Mesendoderm (in vitro differentiated cells): ENCODE results near the gene CTU1.
A peak's percentile ranks its signal among the peaks of the same experiment; 100 is the strongest.
"Not testable (repeated sequence)": the region's sequence is repeated elsewhere in the genome, so short reads cannot be mapped to it uniquely, and the experiment has no call there.

Source experiments
- DNase-seq: peaks from one replicate; pipeline ENCODE4 v3.0.0; 2013
- H2AK5ac ChIP-seq: 2 replicates; pipeline ENCODE4 v1.6.1; 2013; ENCODE audit warnings: low read length, inconsistent platforms
- H2BK120ac ChIP-seq: 2 replicates; pipeline ENCODE4 v1.6.1; 2013; ENCODE audit warnings: low read depth, mild to moderate bottlenecking, low read length, moderate library complexity, mixed read lengths
- H2BK15ac ChIP-seq: replicated peaks from 2 replicates; pipeline ENCODE4 v1.6.1; 2013; ENCODE audit warnings: low read depth, mild to moderate bottlenecking, moderate library complexity
- H2BK5ac ChIP-seq: 2 replicates; pipeline ENCODE4 v1.6.1; 2013; ENCODE audit warnings: low read length, inconsistent platforms
- H3K18ac ChIP-seq: 2 replicates; pipeline ENCODE4 v1.6.1; 2013; ENCODE audit warnings: mild to moderate bottlenecking, low read length, mixed read lengths
- H3K23ac ChIP-seq: one replicate; pipeline ENCODE4 v1.6.1; 2013; ENCODE audit warnings: low read length
- H3K27ac ChIP-seq: 2 replicates; pipeline ENCODE4 v1.5.1; 2013; ENCODE audit warnings: low read depth, mild to moderate bottlenecking, inconsistent platforms, low read length, moderate library complexity
- H3K27me3 ChIP-seq: 2 replicates; pipeline ENCODE4 v1.6.1; 2013; ENCODE audit warnings: low read length, control low read depth, mild to moderate bottlenecking, inconsistent platforms; ENCODE audit not compliant: insufficient read depth, poor library complexity
- H3K36me3 ChIP-seq: 2 replicates; pipeline ENCODE4 v1.6.1; 2013; ENCODE audit warnings: low read length, inconsistent platforms; ENCODE audit not compliant: control insufficient read depth, insufficient read depth
- H3K4ac ChIP-seq: one replicate; pipeline ENCODE4 v1.6.1; 2013; ENCODE audit warnings: low read depth, mild to moderate bottlenecking, low read length, moderate library complexity
- H3K4me1 ChIP-seq: 2 replicates; pipeline ENCODE4 v1.6.1; 2013; ENCODE audit warnings: low read depth, low read length, inconsistent platforms; ENCODE audit not compliant: control insufficient read depth
- H3K4me2 ChIP-seq: 2 replicates; pipeline ENCODE4 v1.6.1; 2013; ENCODE audit warnings: low read length
- H3K4me3 ChIP-seq: 2 replicates; pipeline ENCODE4 v1.5.1; 2013; ENCODE audit warnings: mild to moderate bottlenecking, low read length
- H3K56ac ChIP-seq: one replicate; pipeline ENCODE4 v1.6.1; 2013; ENCODE audit warnings: low read length
- H3K79me1 ChIP-seq: 2 replicates; pipeline ENCODE4 v1.6.1; 2013; ENCODE audit warnings: low read length, inconsistent platforms
- H3K79me2 ChIP-seq: 2 replicates; pipeline ENCODE4 v1.6.1; 2013; ENCODE audit warnings: mild to moderate bottlenecking, low read length; ENCODE audit not compliant: control insufficient read depth, insufficient read depth
- H3K9ac ChIP-seq: 2 replicates; pipeline ENCODE4 v1.6.1; 2013; ENCODE audit warnings: low read length, inconsistent platforms
- H4K5ac ChIP-seq: one replicate; pipeline ENCODE4 v1.6.1; 2013; ENCODE audit warnings: low read length
- H4K8ac ChIP-seq: one replicate; pipeline ENCODE4 v1.6.1; 2013; ENCODE audit warnings: low read depth, mild to moderate bottlenecking, control low read depth, low read length, moderate library complexity
- WGBS: extraction: QIAGEN DNeasy Blood & Tissue Kit; methylation state at CpG from one replicate; pipeline ENCODE4 v1.1.7; 2013; ENCODE audit warnings: low lambda C conversion rate, missing lambda C conversion rate; ENCODE audit not compliant: insufficient coverage; ENCODE audit errors: extremely low coverage; 5-methylcytosine and 5-hydroxymethylcytosine counted together

CTU1 gene

DNA sequence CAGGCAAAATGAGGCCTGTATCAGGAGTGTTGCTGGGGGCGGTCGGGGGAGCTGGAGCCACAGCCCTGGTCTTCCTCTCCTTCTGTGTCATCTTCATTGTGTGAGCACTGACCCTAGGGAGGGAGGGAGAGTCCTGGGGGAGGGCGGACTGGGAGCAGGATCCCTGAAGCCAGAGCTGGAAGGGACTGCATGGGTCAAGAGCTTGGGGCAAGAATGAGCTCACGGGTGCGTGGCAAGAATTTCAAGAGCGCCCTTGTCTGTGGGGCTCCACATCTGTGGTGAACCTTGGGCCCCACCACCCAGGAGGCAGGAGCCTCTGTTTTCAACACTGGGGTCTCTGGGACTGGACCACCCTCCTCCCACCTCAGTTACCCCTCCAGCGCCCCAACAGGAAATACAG, 38.5 kb upstream of the CTU1 start:
- Histone ChIP-seq H3K4me1 (no peaks in the 10 kb centered on the region), H3K4me3 (no peak overlapping the region), H4K8ac (no peak overlapping the region), H3K79me1 (no peaks in the 10 kb centered on the region), H3K27me3 (no peaks in the 10 kb centered on the region), H2BK15ac (no peak overlapping the region), H3K27ac (no peak overlapping the region), H3K4me2 (no peak overlapping the region), H2BK120ac (no peak overlapping the region), H2BK5ac (no peak overlapping the region), H3K79me2 (no peaks in the 10 kb centered on the region), H2AK5ac (no peak overlapping the region), H3K18ac (no peak overlapping the region), H3K36me3 (no peaks in the 10 kb centered on the region), H3K23ac (no peak overlapping the region), H3K4ac (no peak overlapping the region), H4K5ac (no peak overlapping the region), H3K56ac (no peak overlapping the region), H3K9ac (no peak overlapping the region)
- no CpG with 5 or more reads among the region's 7 CpGs for WGBS
- DNase-seq, result no peak

DNA sequence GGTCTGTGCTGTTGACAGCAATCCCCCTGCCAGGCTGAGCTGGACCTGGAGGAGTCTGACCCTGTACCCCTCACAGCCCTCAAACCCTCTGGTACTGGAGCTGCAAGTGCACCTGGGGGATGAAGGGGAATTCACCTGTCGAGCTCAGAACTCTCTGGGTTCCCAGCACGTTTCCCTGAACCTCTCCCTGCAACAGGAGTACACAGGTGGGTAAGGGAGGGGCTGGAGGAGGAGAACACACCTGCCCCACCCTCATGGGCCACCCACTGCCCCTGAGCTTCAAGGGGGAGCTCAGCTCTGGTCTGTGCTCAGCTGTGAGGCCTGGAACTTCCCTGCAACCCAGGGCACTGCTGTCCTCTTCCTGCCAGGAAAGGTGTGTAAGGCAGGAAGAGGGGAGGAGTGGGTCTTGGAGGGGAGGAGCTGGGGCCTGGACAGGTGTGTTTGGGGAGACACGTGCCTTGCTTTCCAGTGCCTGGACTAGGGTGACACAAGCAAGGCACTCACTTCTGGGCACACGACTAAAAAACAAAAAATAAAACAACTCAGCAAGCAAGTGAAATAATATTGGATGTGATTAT, 37.8 kb upstream of the CTU1 start:
- Histone ChIP-seq H2BK120ac (no peak overlapping the region), H3K27me3 (no peaks in the 10 kb centered on the region), H2BK15ac (no peak overlapping the region), H2AK5ac (no peak overlapping the region), H3K36me3 (no peaks in the 10 kb centered on the region), H3K79me2 (no peaks in the 10 kb centered on the region), H3K9ac (no peak overlapping the region), H4K8ac (no peak overlapping the region), H2BK5ac (no peak overlapping the region), H3K27ac (no peak overlapping the region), H3K18ac (no peak overlapping the region), H3K4me1 (no peaks in the 10 kb centered on the region), H4K5ac (no peak overlapping the region), H3K56ac (no peak overlapping the region), H3K4me3 (no peak overlapping the region), H3K79me1 (no peaks in the 10 kb centered on the region), H3K4ac (no peak overlapping the region), H3K23ac (no peak overlapping the region), H3K4me2 (no peak overlapping the region)
- DNase-seq, result no peak
- no CpG with 5 or more reads among the region's 4 CpGs for WGBS

DNA sequence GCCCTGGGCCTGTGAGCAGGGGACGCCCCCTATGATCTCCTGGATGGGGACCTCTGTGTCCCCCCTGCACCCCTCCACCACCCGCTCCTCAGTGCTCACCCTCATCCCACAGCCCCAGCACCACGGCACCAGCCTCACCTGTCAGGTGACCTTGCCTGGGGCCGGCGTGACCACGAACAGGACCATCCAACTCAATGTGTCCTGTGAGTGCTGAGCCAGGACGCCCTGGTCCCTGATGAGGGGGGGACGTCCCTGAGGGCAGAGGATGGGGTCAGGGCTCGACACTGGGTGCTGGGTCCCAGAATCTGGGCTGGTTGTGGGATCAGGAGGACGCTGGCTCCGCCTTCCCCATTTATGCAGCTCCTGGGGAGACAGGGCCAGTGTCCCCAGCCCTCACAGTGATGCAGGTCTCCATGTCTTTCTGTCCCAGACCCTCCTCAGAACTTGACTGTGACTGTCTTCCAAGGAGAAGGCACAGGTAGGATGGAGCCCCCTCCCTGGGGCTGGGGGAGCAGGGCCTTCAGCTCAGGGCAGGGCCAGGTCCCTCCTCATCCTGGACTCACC, 36.4 kb upstream of the CTU1 start:
- H3K36me3 ChIP-seq, result no peaks in the 10 kb centered on the region
- no peak overlapping the region for H3K4me3 ChIP-seq
- H2BK5ac ChIP-seq, result no peak overlapping the region
- H2AK5ac ChIP-seq, result no peak overlapping the region
- H3K79me1 ChIP-seq, result no peaks in the 10 kb centered on the region
- no peak overlapping the region for H2BK15ac ChIP-seq
- DNase-seq, result no peak
- H3K9ac ChIP-seq, result no peak overlapping the region
- H4K5ac ChIP-seq, result no peak overlapping the region
- no peaks in the 10 kb centered on the region for H3K4me1 ChIP-seq
- no peak overlapping the region for H3K4me2 ChIP-seq
- no peak overlapping the region for H3K56ac ChIP-seq
- H3K4ac ChIP-seq, result no peak overlapping the region
- no peaks in the 10 kb centered on the region for H3K27me3 ChIP-seq
- no peak overlapping the region for H3K23ac ChIP-seq
- no peak overlapping the region for H2BK120ac ChIP-seq
- H3K27ac ChIP-seq, result no peak overlapping the region
- no peak overlapping the region for H4K8ac ChIP-seq
- no peaks in the 10 kb centered on the region for H3K79me2 ChIP-seq
- WGBS, result no CpG with 5 or more reads among the region's 11 CpGs
- H3K18ac ChIP-seq, result no peak overlapping the region

DNA sequence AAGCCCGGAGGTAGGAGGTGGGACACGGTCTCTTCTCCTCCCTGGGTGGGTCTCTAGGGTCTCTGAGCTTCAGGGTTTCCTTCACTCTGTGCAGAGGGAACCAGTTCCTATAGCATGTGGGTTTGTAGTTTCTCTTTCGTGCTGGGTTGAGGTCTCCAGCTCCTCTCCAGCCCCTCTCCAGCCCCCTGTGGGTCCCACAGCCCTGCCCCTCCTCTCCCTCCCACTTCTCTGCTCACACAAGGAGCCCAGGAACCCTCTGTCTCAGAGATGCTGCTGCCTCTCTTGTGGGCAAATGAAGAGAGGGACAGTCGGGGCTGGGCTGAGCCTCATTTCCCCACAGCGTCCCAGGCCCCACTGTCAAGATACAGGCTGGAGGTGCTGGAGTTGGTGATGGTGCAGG, 35.3 kb upstream of the CTU1 start:
- H3K79me1 ChIP-seq, result no peaks in the 10 kb centered on the region
- no peak overlapping the region for H3K4ac ChIP-seq
- no CpG with 5 or more reads among the region's 5 CpGs for WGBS
- H2BK15ac ChIP-seq, result no peak overlapping the region
- no peak overlapping the region for H2AK5ac ChIP-seq
- no peak overlapping the region for H3K18ac ChIP-seq
- H3K27ac ChIP-seq, result no peak overlapping the region
- peak overlapping the region; percentile 39 for H3K23ac ChIP-seq
- no peak for DNase-seq
- no peaks in the 10 kb centered on the region for H3K27me3 ChIP-seq
- H3K4me3 ChIP-seq, result no peak overlapping the region
- no peak overlapping the region for H2BK120ac ChIP-seq
- no peak overlapping the region for H3K4me2 ChIP-seq
- H3K79me2 ChIP-seq, result no peaks in the 10 kb centered on the region
- no peak overlapping the region for H2BK5ac ChIP-seq
- H3K4me1 ChIP-seq, result no peaks in the 10 kb centered on the region
- no peak overlapping the region for H3K56ac ChIP-seq
- no peak overlapping the region for H4K8ac ChIP-seq
- no peaks in the 10 kb centered on the region for H3K36me3 ChIP-seq
- H4K5ac ChIP-seq, result no peak overlapping the region
- no peak overlapping the region for H3K9ac ChIP-seq

DNA sequence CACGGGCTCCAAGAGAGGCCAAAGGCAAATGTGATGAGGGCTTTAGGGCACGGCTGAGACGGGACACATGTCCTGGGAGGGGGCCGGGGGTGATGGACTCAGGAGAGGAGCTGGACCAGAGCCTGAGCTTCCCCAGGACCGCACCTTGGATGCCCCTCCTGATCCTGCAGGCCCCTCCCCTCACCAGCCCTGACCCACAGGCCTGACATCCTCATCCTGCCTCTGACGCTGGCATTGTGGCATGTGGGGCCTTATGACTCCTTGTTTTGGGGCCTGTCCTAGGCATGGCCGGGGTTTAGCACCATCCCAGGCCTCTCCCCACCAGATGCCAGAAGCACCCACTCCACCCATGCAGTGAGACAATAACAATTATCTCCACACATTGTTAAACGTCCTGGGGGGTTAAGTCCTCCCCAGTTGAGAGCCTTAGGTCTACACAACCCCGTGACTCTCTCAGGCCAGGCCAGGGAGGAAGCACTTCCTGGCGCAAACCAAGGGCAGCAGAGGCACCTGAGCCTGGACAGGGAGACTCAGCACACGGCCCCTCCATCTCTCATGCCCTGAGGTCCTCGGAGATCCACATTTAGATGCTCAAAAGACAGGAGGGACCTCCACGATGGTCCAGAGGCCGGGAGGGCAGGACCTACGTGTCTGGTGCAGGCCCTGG, 34.7 kb upstream of the CTU1 start:
- H2BK15ac ChIP-seq, H3K4ac ChIP-seq, H3K56ac ChIP-seq, H4K5ac ChIP-seq, H2BK5ac ChIP-seq, H3K27ac ChIP-seq, H3K18ac ChIP-seq, H3K4me2 ChIP-seq, H3K36me3 ChIP-seq, H3K4me1 ChIP-seq, H2BK120ac ChIP-seq, DNase-seq, H3K23ac ChIP-seq, H3K4me3 ChIP-seq, H3K9ac ChIP-seq, H2AK5ac ChIP-seq, H4K8ac ChIP-seq, H3K79me1 ChIP-seq, H3K27me3 ChIP-seq, H3K79me2 ChIP-seq: not testable (repeated sequence)
- no CpG with 5 or more reads among the region's 15 CpGs for WGBS
